ENCODE data around the gene ADA.

The ADA gene

DNA sequence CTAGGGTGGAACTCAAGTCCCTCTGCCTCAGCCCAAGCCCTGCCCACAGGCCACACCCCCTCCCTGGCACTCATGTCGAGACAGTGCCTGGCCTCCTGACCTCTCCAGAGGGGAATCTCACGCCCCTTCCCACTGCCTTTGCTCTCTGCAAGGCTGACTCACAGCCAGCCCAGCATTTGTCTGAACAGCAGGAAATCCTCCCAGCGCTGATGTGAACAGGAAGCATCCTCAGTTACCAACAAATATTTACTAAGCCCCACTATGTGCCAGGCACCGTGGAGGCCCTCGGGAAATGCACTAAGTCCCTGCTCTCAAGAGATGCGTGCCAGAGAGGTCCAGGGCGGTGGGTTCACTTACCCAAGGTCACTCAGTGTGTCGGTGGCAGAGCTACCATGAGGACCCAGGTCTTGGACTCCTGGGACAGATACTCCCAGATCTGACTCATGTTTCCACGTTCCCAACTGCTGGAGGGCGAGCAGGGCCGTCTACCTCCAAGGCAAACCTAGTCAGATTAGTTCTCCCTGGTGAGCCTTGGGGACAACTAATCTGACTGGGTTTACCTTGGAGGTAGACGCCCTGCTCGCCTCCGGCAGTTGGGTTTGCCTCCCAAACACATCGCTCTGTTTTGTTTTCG lies 7.8 kb downstream of the ADA start:
- DNase-seq = peak; percentile 62

DNA sequence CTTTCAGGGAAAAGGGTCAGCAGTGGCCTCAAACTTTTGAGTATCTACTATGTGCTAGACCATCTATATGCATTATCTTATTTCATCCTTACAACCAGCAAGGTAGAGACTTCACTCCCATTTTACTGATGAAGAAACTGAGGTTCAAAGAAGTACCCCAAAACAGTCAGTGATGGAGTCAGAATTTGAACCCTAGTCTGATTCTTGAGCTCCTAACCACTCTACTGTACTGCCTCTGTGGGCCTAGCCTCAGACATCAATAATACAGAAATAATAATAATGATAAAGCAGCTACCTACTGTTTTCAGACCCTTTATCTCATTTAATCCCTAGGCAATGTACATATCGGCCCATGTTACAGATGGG lies 8.4 kb downstream of the ADA start:
- DNase-seq = no peak

DNA sequence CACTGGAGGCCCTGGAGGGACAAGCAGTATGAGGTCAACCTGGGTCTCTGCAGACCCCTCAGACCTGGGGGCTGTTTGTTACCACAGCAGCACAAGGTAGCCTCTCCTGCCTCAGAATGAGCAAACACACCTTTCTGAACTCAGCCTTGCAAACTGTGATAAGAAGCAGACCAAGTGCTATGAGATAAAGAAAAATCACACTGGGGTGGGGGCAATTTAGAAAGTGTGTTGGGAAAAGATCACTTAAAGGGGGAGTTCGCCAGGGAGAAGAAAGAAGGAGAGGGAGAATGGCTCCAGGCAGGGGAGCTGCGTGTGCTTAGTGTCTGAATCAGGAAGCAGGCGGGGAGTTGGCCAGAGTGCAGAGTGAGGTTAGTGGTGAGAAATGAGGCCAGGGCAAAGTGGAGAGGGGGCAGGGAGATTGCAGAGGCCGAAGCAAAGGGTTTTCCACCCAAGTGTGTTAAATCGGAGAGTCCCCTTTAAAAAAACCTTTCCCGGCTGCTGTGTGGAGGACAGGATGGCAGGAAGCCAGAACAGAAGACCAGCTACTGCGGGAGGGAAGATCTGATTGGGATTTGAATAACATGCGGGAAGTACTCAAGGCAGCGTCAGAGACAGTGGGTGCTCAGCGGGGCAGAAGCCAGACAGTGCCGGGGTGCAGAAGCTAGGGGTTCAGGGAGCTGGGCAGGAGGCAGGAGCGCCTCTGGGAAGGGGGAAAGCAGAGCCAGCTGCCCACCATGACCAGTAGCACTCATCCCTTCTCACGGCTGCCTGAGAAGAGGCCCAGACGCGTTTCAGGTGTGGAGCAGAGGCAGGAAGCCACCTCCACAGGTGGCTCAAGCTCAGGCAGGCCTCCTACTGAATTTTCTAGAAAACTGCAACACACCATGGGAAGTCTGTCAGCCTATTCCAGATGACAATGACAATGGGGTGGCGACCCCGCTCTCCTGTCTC lies 9.0 kb downstream of the ADA start:
- peak; percentile 67 for DNase-seq

DNA sequence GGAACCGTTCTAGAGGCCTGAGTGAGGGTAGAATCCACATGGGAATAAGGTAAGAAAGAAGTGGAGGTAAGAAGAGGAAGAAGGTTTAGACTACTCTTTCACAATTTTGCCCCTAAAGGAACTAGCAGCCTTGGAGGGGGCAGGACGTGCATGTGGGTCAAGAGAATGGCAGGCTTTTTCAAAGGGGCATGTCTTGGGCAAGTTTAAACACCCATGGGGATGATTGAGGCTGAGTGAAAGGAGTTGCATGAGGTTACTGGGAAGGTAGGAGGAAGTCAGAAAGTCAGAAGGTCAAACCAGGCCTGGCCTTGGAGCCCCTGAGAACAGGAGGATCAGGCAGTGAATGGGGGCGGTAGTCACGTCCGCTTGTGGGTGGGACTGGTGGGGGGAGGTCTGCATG lies 10.2 kb downstream of the ADA start:
- no peak for DNase-seq

DNA sequence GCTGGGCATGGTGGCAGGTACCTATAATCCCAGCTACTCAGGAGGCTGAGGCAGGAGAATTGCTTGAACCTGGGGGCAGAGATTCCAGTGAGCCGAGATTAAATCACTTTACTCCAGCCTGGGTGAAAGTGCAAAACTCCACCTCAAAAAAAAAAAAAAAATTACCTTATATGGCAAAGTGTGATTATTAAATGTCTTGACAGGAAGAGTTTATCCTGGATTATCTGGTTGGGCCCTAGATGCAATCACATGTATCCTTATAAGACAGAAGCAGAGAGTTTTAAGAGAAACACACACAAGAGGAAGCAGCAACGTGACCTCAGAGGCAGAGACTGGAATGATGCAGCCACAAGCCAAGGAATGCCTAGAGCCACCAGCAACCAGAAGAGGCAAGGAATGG lies 11.0 kb downstream of the ADA start:
- no peak for DNase-seq

DNA sequence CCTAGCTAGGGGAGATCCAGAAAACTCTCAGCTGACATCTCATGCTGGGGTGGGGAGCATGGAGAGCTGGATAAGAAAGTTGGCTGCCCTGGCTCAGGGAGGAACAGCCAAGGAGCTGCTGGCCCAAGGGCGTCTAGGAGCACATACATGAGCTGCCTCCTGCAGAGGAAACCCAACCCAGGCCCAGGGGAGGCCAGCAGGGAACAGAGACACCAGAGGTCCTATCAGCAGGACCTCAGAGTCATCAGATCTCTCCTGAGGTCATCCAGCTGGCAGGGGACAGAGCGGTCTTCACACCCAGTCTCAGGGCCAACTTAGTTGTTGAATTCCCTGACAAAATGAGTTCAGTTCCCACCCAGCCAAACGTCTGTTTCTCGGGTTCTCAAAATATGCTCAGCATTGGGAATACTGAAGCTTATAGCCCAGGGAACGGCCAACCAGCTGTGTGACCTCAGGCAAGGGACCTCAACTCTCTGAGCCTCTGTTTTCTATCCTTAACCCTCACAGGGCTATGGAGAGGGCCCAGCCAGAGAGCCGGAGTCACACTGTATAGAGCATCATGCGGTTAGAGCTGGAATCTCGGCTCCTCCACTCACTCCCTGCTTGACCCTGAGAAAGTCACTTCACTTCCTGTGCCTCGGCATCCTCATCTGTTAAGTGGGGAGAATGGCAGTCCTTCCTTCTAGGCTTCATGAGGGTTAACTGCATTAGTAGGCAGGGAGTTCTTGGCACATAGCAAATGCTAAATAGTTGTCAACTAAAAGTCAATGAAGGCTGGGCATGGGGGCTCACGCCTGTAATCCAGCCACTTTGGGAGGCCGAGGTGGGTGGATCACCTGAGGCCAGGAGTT lies 13.8 kb downstream of the ADA start:
- DNase-seq = no peak

DNA sequence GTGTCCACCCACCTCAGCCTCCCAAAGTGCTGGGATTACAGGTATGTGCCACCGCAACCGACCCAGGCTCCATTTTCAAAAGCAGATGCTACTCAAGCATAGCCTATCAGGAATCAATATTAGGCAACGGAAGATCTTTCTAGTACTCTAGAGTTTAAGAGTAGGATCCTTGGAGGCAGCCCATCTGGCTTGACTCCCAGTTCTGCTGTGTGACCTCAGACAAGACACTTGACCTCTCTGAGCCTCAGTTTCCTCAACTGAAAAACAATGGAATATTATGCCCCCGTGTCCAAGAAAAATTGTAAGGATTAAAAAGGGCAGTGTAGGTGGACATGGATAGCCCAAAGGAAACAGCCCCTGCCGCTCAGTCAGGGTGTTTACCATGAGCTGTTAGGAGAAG lies 14.5 kb downstream of the ADA start:
- no peak for DNase-seq

DNA sequence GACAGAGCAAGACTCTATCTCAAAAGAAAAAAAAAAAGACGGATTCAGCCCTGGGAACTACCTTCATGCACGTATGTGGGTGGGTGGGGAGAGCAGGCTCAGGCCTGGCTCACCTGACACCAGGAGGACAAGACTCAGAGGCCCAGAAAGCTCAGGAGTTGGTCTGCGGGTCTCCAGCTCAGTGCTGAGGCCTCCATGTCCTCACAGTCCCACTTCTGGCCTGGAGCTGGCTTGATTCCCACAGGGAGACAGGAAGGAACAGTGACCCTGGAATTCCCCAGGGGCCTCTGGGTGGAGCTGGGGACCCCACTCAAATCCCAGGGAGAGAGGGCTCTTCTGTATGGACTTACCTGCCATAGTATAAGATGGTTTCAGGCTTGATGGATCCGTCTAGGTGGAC lies 15.6 kb downstream of the ADA start:
- DNase-seq = no peak

DNA sequence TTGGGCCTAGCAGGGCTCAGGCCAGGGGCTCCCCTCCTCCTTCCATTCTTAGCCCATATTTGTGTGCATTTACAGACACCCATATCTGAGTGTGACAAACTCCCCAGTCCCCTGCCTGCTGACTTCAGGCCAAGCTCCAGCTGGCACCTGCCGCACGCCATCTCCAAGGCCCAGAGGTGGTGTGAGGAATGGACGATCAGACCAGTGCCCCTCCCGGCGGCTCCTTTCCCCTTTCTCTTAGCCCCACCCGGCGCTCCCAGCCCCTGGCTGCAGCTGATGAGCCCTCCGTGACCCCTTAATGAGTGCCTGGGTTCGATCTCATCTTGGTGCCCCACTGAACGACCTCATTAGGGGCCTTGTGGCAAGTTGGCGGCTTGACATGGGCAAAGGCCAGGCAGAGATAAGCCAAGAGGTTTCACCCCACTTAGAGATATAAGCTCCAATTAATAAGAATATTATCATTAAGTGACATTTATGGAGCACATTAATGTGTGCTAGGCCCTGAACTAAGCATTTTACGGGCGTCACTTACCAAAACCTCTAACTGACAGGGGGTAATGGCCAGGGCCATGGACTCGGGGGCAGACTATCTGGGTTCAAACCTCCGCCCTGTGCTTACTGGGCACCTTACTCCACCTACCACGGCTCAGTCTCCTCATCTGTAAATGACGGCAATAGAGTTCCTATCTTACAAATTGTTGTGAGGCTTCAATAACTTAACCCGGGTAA lies 17.5 kb downstream of the ADA start:
- DNase-seq = no peak

DNA sequence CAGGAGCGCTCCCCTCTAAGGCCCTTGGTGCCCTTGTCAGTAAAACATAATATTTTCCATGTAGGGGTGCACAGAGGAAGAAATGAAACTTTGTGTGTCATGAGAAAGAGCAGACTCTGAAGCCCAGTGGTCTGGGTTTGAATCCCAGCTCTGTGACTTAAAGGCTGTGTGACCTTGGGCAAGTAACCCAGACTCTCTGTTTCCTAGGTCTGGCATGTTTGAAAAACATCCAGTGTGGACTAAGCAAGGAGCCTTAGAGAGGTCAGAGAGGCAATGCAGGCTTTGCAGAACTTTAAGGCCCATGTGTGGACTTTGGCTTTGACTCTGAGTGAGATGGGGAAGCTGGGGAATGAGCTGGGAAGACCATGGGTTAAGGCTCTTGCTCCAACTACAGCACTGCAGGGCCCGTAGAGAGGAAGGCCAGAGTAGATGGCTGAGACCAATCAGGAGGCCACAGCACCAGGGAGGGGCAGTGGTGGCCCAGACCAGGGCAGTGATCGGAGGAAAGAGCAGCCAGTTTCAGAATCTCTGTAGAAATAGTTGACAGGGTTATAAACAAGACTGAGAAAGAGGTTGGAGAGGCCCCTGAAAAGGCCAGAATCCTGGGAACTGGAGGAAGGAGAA lies 18.2 kb downstream of the ADA start:
- DNase-seq = no peak

DNA sequence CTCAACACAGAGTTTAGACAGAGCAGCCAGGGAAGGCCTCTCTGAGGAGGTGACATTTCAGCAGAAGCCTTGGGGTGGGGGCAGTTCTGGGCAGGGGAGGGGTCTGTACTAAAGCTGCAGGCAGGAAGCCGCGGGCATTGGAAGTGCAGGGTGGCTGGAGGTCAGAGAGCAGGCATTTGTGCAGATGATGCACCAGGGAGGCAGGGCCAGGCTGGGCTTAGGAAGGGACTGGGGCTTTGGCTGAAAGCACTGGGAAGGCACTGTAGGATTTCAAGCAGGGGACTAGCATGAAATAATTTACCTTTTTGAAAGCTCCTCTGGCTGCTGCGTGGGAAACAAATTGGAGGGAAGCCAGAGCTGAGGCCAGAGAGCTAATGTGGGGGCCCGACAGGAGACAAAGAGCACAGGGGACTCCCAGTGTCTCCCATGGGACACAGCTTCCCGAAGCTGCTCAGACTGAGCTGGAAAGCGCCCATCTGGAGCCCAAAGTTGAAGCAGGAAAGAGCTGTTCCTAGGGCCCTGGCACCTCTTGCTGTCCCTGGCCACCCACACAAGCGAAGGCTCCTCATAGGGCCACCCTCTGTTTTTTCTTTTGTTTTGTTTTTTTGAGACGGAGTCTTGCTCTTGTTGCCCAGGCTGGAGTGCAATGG lies 19.3 kb downstream of the ADA start:
- no peak for DNase-seq

DNA sequence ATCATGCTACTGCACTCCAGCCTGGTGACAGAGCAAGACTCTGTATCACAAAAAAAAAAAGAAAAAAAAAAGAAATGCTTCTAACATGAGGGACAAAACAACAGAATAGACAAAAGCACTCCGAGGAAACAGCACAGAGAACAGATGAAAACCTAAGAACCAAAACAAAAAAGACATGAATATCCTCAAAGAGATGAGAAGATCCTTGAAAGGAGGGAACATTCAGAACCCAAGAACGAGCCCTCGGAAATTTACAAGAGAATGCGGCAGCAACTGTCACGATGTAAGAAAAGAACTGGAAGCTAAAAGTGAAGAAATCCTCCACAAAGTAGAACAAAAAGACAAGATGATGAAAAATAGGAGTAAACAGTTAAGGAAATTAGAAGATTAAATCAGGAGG lies 21.2 kb downstream of the ADA start:
- no peak for DNase-seq

DNA sequence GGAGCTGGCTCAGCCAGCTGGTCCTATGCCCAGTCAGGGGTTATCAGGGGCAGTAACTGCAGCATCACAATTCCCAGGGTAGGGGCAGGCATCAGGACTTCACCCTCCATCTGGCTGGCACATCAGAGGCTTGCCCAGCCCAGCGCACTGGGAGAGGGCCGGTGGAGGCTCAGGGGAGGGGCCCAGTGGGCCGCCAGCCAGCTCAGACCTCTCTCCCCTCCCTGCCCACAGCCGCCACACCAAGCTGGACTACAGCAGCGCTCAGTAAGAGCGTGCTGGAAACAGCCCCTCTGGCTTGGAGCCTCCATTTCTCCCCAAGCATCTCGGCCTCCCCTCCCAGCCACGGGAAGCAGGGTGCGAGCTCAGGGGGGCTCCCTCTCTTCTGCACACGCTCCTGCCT lies 22.0 kb downstream of the ADA start:
- DNase-seq = no peak

DNA sequence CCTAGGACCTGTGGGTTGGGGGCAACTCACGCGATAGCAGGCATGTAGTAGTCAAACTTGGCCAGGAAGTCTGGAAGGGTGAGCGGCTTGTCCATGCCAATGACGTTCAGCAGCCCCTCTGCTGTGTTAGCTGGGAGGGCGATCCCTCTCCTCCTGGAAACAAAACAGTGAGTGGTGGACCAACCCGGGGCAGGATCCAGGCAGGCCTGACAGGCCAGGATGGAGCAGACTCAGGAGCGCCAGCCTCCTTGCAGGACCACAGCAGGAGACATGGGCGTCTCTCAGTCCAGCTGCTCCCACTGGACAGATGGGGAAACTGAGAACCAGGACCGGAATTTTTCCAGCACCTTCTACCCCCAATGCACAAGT lies 22.5 kb downstream of the ADA start:
- DNase-seq = no peak

DNA sequence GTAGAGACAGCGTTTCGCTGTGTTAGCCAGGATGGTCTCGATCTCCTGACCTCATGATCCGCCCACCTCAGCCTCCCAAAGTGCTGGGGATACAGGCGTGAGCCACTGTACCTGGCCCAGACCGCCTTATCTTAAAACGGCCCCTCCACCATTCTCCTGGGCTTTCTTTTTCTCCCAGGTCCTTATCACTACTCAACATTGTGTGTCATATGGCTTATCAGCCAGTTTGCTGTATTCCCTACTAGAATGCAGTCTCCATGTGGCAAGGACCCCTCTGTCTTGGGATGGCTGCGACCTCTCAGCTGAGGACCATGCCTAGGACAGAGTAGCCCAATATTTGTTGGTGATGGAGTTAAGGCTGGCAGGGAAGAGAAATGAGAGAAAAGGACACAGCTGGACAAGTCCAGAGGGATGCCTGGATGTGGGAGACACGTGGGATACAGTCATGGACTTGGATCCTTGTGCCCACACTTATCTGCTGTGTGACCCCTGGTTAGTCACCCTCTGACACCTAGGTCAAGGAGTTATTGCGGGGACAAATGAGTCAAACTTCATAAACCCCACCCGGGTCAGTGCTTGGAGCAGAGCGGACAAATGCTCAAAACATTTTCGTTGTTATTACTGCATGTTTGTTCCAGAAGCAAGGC lies 24.0 kb downstream of the ADA start:
- DNase-seq = no peak

DNA sequence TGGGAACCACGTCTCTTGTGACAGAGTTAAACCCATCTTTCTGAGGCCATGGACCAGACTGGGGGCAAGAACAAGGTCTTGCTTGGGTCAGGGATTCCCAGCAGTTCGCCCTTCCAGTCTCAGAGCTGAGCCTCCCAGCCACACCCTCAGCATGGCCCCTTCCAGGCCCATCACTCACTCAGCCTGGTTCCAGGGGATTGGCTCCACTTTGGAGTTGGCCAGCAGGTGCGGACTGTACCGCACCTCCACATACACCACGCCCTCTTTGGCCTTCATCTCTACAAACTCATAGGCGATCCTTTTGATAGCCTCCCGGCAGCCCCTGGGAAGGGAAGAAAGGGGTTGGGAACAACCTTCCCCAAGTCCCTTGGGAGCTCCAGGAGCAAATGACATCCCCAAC lies 25.2 kb downstream of the ADA start:
- DNase-seq = no peak

DNA sequence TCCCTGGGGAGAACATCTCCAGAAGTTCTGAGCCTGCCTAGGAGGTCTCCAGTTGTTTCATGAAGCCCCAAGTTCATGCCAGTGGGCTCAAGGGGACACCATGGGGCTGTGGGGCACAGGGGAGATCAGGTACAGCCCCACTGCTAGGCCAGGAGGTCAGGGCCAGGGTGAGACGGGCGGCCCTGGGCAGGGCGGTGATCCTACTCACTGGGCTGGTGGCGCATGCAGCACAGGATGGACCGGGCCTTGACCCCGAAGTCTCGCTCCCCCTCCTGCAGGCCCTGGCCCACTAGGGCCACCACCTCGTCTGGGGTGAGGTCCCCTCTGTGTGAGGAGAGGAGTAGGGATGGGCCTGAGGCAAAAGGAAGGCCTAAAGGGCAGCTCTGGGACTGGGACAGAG lies 26.1 kb downstream of the ADA start:
- DNase-seq = no peak

DNA sequence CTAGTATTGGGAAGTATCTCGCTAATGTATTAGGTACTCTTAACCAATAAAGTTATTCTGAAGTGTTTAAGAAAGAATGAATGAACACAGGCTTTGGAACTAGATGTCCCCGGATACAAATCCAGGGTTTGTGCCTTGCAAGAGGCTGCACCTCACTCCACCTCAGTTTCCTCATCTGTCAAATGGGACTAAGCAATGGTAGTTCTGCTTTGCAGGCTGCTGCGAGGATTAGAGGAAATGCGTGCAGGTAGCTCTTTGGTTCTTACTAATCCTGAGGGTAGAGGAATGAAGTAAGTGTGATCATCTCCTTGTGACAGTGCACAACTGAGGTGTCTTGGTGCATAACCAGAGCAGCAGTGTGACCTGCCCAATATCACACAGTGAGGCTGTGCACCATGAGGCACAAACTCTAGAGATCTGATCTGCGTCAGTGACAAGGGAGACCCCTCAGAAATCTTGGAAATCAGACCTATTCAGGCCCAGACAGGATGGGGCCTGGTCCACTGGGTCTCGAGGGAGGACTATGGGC lies 26.7 kb downstream of the ADA start:
- DNase-seq = no peak

DNA sequence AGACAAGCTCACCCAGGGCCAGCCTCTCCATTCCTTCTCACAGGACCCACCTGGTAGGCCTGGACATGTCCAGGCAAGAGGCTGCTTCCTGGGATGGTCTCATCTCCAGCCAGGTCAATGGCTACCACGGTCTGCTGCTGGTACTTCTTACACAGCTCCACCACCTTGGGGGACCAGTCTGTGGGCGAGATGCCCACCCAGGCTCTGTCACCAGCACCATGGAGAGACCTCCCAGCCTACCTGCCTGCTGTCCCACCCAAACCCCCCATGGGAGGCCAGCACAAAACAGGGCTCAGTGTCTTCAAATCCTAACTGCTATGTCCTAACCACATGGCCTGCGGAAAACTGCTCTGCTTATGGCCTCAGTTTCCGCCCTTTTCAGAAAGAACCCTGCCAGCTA lies 27.3 kb downstream of the ADA start:
- no peak for DNase-seq

DNA sequence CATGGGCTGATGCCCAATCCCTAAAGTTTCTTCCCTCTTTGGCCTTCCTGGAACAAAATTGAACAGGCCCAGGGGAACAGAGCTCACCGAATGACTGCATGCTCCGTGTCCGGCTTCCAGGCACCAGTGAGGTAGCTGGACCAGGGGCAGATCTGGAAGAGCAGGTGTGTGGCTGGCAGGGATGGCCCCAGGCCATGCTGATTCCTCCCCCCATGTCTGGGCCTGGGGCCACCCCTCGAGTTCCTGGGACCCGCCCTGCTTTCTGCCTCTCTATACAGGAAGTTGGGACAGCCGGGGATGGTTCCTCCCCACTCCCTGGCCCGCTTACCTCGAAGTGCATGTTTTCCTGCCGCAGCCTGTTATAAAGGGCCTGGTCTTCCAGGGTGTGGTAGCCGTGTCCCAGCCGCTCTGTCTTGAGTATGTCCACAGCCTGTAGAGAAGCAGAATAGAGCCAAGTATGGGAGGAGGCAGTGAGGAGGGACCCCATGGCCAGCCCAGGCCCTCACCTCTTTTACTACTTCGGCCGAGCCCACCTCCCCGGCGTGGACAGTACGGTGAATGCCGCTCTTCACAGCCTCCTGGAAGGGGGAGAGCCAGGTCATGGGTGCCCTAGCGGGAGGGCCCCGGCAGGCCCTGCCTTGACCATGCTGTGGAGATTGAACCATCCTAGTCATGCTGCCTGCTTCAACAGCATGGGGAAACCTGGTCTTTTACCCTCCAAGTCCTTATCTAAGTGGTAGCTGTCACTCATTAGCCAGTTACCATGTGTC lies 28.8 kb downstream of the ADA start:
- no peak for DNase-seq

All from activated CD8-positive, alpha-beta memory T cell treated with anti-CD3 and anti-CD28 coated beads for 24 hours (primary cell).